ENCODE data around the gene HMGA1. TPM values are rescaled to one million over a fixed set of nuclear protein-coding genes. Genes with fewer than 3 reads are reported as not detected.

The HMGA1 gene
- total and polyA plus RNA-seq, 2 of the 13 experiments (the other 11 are each of a cell fraction or from before 2014, with no cell fraction given), result 117 to 145 TPM

- TF ChIP-seq CBX5 (CRISPR knock-in tag; IDR thresholded peaks at IDR 0.05; ENCODE audit: borderline replicate concordance), result no peak
- TF ChIP-seq ZNF577 (CRISPR knock-in tag; IDR thresholded peaks at IDR 0.05; ENCODE audit: borderline replicate concordance, low read depth), result no peak
- TF ChIP-seq ZNF136 (CRISPR knock-in tag; IDR thresholded peaks at IDR 0.05; ENCODE audit: low read depth), result no peak
- TF ChIP-seq ZFP36L2 (CRISPR knock-in tag; IDR thresholded peaks at IDR 0.05), result no peak
- TF ChIP-seq ZNF562 (CRISPR knock-in tag; IDR thresholded peaks at IDR 0.05; ENCODE audit: borderline replicate concordance), result no peak
- TF ChIP-seq, protein P1, sequence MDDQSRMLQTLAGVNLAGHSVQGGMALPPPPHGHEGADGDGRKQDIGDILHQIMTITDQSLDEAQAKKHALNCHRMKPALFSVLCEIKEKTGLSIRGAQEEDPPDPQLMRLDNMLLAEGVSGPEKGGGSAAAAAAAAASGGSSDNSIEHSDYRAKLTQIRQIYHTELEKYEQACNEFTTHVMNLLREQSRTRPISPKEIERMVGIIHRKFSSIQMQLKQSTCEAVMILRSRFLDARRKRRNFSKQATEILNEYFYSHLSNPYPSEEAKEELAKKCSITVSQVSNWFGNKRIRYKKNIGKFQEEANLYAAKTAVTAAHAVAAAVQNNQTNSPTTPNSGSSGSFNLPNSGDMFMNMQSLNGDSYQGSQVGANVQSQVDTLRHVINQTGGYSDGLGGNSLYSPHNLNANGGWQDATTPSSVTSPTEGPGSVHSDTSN (CRISPR knock-in tag; IDR thresholded peaks at IDR 0.05; ENCODE audit: borderline replicate concordance), result no peak
- TF ChIP-seq ZNF432 (CRISPR knock-in tag; IDR thresholded peaks at IDR 0.05; ENCODE audit: borderline replicate concordance), result no peak
- no peak for TF ChIP-seq ZNF550 (CRISPR knock-in tag; IDR thresholded peaks at IDR 0.05; ENCODE audit: borderline replicate concordance)
- TF ChIP-seq, protein P2, sequence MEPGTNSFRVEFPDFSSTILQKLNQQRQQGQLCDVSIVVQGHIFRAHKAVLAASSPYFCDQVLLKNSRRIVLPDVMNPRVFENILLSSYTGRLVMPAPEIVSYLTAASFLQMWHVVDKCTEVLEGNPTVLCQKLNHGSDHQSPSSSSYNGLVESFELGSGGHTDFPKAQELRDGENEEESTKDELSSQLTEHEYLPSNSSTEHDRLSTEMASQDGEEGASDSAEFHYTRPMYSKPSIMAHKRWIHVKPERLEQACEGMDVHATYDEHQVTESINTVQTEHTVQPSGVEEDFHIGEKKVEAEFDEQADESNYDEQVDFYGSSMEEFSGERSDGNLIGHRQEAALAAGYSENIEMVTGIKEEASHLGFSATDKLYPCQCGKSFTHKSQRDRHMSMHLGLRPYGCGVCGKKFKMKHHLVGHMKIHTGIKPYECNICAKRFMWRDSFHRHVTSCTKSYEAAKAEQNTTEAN (CRISPR knock-in tag; conservative IDR thresholded peaks at IDR 0.05), result no peak
- TF ChIP-seq ZKSCAN8 (CRISPR knock-in tag; IDR thresholded peaks at IDR 0.05; ENCODE audit: borderline replicate concordance), result no peak
- TF ChIP-seq, protein P3, sequence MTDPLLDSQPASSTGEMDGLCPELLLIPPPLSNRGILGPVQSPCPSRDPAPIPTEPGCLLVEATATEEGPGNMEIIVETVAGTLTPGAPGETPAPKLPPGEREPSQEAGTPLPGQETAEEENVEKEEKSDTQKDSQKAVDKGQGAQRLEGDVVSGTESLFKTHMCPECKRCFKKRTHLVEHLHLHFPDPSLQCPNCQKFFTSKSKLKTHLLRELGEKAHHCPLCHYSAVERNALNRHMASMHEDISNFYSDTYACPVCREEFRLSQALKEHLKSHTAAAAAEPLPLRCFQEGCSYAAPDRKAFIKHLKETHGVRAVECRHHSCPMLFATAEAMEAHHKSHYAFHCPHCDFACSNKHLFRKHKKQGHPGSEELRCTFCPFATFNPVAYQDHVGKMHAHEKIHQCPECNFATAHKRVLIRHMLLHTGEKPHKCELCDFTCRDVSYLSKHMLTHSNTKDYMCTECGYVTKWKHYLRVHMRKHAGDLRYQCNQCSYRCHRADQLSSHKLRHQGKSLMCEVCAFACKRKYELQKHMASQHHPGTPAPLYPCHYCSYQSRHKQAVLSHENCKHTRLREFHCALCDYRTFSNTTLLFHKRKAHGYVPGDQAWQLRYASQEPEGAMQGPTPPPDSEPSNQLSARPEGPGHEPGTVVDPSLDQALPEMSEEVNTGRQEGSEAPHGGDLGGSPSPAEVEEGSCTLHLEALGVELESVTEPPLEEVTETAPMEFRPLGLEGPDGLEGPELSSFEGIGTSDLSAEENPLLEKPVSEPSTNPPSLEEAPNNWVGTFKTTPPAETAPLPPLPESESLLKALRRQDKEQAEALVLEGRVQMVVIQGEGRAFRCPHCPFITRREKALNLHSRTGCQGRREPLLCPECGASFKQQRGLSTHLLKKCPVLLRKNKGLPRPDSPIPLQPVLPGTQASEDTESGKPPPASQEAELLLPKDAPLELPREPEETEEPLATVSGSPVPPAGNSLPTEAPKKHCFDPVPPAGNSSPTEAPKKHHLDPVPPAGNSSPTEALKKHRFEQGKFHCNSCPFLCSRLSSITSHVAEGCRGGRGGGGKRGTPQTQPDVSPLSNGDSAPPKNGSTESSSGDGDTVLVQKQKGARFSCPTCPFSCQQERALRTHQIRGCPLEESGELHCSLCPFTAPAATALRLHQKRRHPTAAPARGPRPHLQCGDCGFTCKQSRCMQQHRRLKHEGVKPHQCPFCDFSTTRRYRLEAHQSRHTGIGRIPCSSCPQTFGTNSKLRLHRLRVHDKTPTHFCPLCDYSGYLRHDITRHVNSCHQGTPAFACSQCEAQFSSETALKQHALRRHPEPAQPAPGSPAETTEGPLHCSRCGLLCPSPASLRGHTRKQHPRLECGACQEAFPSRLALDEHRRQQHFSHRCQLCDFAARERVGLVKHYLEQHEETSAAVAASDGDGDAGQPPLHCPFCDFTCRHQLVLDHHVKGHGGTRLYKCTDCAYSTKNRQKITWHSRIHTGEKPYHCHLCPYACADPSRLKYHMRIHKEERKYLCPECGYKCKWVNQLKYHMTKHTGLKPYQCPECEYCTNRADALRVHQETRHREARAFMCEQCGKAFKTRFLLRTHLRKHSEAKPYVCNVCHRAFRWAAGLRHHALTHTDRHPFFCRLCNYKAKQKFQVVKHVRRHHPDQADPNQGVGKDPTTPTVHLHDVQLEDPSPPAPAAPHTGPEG (CRISPR knock-in tag; IDR thresholded peaks at IDR 0.05), result no peak
- TF ChIP-seq KAT8 (CRISPR knock-in tag; IDR thresholded peaks at IDR 0.05), result no peak
- TF ChIP-seq ZNF564 (CRISPR knock-in tag; IDR thresholded peaks at IDR 0.05), result no peak; the same call in 1 of the 2 replicates
- no peak for TF ChIP-seq ZNF678 (CRISPR knock-in tag; IDR thresholded peaks at IDR 0.05)
- no peak for TF ChIP-seq ZNF337 (CRISPR knock-in tag; IDR thresholded peaks at IDR 0.05; ENCODE audit: borderline replicate concordance, low read depth)
- no peak for TF ChIP-seq ZBTB4 (CRISPR knock-in tag; IDR thresholded peaks at IDR 0.05; ENCODE audit: borderline replicate concordance)
- no peak for TF ChIP-seq ZNF563 (CRISPR knock-in tag; IDR thresholded peaks at IDR 0.05)
Observed at GRCh38 chr6:34276881-34277762, 40.4 kb downstream of the HMGA1 start (continued).

All from HepG2 (cell line).